ENCODE data around the gene THSD4.

DNA sequence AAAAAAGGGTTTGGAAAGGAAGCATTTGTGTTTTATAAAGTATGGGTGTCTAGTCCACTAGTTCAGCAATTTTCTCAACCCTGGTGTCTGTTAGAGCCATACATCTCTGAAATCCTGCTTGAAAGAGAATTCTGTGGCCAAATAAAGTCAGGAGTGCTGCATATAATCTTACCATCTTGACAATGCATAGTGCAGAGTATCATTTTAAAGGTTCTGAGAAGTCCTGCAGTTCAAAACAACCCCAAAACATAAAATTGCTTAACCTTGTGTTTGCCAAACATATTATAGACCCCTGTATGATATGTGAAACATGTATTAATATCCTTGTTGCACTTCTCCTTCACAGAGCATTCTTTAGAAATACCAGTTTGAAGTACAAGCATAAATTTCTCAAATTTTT is 191.3 kb downstream of the THSD4 start:
- TF ChIP-seq, protein P1, sequence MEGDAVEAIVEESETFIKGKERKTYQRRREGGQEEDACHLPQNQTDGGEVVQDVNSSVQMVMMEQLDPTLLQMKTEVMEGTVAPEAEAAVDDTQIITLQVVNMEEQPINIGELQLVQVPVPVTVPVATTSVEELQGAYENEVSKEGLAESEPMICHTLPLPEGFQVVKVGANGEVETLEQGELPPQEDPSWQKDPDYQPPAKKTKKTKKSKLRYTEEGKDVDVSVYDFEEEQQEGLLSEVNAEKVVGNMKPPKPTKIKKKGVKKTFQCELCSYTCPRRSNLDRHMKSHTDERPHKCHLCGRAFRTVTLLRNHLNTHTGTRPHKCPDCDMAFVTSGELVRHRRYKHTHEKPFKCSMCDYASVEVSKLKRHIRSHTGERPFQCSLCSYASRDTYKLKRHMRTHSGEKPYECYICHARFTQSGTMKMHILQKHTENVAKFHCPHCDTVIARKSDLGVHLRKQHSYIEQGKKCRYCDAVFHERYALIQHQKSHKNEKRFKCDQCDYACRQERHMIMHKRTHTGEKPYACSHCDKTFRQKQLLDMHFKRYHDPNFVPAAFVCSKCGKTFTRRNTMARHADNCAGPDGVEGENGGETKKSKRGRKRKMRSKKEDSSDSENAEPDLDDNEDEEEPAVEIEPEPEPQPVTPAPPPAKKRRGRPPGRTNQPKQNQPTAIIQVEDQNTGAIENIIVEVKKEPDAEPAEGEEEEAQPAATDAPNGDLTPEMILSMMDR (conservative IDR thresholded peaks at IDR 0.05) = no peak
- TF ChIP-seq EZH2 (IDR thresholded peaks at IDR 0.05; ENCODE audit: low read depth) = no peak
